AG04450 (cell line): ENCODE results near the gene PEX14. TPM values are rescaled to one million over a fixed set of nuclear protein-coding genes. Genes with fewer than 3 reads are reported as not detected.

ENCODE experiments used
- CTCF ChIA-PET: fragments of 300-600, 350-600 bp; formaldehyde crosslinking; extraction: SDS; loops from one replicate; lab custom pipeline; 2022; ENCODE audit warnings: antibody characterized with exemption, inconsistent platforms; lab: Charles Lee
- POLR2A ChIA-PET: fragments of 350-600 bp; formaldehyde crosslinking; extraction: SDS; loops from one replicate; lab custom pipeline; 2021; ENCODE audit warnings: antibody characterized with exemption, inconsistent platforms; lab: Yijun Ruan, JAX
- DNase-seq: peaks from one replicate; pipeline ENCODE4 v3.0.0-alpha.2; 2011; ENCODE audit warnings: low read depth, low spot score
- H3K27ac ChIP-seq: one replicate; pipeline ENCODE4 v1.5.1; 2012; ENCODE audit warnings: low read depth, low read length, control low read depth
- H3K27me3 ChIP-seq: one replicate; pipeline ENCODE4 v1.6.0; 2012; ENCODE audit warnings: low read length; ENCODE audit not compliant: control insufficient read depth, insufficient read depth
- H3K4me3 ChIP-seq: 2 replicates; pipeline ENCODE4 v1.5.1; 2011; ENCODE audit warnings: mild to moderate bottlenecking, low read depth, low read length, control low read depth
- H3K9me3 ChIP-seq: 2 replicates; pipeline ENCODE4 v1.5.1; 2012; ENCODE audit warnings: low read length; ENCODE audit not compliant: control insufficient read depth, insufficient read depth
- CTCF ChIP-seq: IDR thresholded peaks from 2 replicates; pipeline ENCODE4 v1.5.1; 2011; ENCODE audit warnings: low read depth, low read length, control low read depth, inconsistent platforms
- polyA plus RNA-seq: library from polyadenylated mRNA; depleted of rRNA; stranded (reverse); fragments of >200 nt; gene quantifications from 2 replicates; pipeline ENCODE4 v1.2.3, GENCODE V29; 2011

Gene PEX14
- polyA plus RNA-seq, 1 experiment, result 6.6 TPM

DNA sequence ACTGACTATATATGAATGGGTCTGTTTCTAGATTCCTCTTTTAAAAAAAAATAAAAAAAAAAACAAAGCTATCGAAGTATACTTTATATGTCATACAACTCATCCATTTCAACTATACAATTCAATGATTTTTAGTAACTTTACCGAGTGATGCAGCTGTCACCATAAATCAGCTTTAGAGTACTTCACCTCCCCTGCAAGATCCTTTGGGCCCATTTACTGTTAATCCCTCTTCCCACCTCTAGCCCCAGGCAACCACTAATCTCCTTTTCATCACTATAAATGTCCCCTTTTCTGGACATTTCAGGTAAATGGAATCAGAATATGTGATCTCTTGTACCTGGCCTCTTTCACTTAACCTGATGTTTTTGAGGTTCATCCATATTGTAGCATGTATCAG is 133.9 kb downstream of the PEX14 start:
- TF ChIP-seq CTCF, result no peak
- ChIA-PET POLR2A (no interaction called here), CTCF (no interaction called here)
- Histone ChIP-seq H3K4me3 (no peak overlapping the region), H3K27me3 (no peaks in the 10 kb centered on the region), H3K9me3 (no peaks in the 10 kb centered on the region; the same call in 1 of the 2 replicates), H3K27ac (no peak overlapping the region)
- no peak for DNase-seq

GRCh38 chr1:10610901-10611600 is 136.3 kb downstream of the PEX14 start:
- no peaks in the 10 kb centered on the region; the same call in 1 of the 2 replicates for H3K9me3 ChIP-seq
- no peak overlapping the region for H3K27ac ChIP-seq
- no peaks in the 10 kb centered on the region for H3K27me3 ChIP-seq
- no peak for TF ChIP-seq CTCF
- no peak overlapping the region for H3K4me3 ChIP-seq
- ChIA-PET POLR2A (no interaction called here), CTCF (no interaction called here)
- DNase-seq, result no peak

DNA sequence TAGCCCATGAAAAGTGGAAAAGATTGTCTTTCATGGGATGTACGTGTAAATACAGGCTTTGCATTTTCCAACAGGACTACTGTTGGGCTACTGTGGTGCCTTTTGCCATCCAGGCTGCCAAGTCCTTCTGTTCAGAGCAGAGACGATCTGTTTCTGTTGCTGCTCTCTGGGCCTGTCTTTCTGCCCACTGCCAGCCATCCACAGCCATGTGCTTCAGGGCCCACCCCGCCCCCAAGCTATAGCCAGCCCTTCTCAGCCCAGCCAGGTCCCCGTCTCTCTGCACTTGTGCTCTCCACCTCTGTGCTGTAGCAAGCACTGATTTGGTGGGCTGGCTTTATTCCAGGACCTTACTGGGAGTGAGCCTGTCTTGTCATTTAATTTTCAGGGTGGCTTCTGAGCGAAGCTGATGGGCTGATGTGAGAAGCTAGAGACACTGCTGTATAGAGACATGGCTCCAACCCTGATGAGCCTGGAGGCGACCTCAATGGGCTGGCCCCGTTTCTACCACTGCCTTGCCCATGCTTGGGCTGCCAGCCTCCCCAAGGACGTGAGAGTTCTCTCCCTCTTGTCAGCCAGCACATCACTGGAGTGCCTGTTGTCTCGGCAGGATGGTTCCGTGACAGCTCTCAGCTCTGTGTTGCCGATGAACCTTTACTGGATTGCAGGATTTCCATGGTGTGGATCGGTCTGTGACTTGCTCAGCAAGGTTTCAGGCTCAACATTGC is 137.8 kb downstream of the PEX14 start:
- CTCF ChIA-PET, result no interaction called here
- Histone ChIP-seq H3K9me3 (no peaks in the 10 kb centered on the region; the same call in 1 of the 2 replicates), H3K27me3 (no peaks in the 10 kb centered on the region), H3K27ac (no peak overlapping the region), H3K4me3 (no peak overlapping the region)
- no peak for DNase-seq
- TF ChIP-seq CTCF, result no peak
- POLR2A ChIA-PET, result no interaction called here

- TF ChIP-seq CTCF, result no peak
- DNase-seq, result no peak
- Histone ChIP-seq H3K9me3 (no peaks in the 10 kb centered on the region), H3K27me3 (no peaks in the 10 kb centered on the region), H3K4me3 (no peak overlapping the region), H3K27ac (no peak overlapping the region)
- ChIA-PET CTCF (no interaction called here), POLR2A (no interaction called here)
These were observed 138.6 kb downstream of the PEX14 start for GRCh38 chr1:10613340-10613739.

DNA sequence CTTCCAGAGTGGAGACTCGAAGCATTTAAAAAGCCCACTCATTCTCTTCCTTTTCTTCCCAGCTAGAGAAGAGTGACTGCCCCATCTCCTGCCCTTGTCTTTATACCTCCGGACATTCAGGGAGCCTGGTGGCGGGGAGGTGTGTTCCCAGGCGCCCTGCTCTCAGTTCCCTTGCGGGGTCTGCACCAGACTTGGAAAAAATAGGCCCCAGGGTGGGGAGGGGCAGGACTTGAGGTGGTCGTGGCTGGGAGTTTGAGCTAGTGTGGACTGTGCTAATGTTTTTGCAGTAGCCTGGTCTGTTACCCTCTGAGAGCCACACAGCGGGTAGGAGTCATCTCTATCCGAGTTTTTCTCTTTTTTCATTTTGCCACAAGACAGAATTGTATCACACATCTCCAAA is 139.1 kb downstream of the PEX14 start:
- no peak overlapping the region for H3K4me3 ChIP-seq
- H3K27me3 ChIP-seq, result no peaks in the 10 kb centered on the region
- H3K27ac ChIP-seq, result no peak overlapping the region
- DNase-seq, result no peak
- ChIA-PET CTCF (no interaction called here), POLR2A (no interaction called here)
- TF ChIP-seq CTCF, result no peak
- no peaks in the 10 kb centered on the region for H3K9me3 ChIP-seq
